ENCODE measurements around the gene ITPRIPL2. TPM values are rescaled to one million over a fixed set of nuclear protein-coding genes. Genes with fewer than 3 reads are reported as not detected.
A peak's percentile ranks its signal among the peaks of the same experiment; 100 is the strongest.

The ITPRIPL2 gene
- total and polyA plus RNA-seq, 2 experiments from 2014 or later = 9.5 to 71.9 TPM

DNA sequence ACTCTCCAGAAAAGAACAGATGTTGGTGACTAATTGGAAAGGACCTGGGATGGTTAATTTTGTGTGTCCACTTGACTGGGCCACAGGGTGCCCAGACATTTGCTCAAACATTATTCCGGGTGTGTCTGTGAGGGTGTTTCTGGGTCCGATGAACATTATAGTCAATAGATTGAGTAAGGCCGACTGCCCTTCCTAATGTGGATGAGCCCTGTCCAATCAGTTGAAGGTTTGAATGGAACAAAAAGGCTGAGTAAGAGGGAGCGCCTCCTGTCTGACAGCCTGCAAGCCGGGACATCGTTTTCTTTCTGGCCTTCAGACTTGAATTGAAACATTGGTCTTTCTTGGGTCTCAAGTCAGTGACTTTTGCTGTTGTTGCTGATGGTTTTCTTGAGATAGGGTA is 22.8 kb upstream of the ITPRIPL2 start:
- no peaks in the 10 kb centered on the region for H3K27me3 ChIP-seq (replicated peaks; ENCODE audit: insufficient read depth)
- no peaks in the 10 kb centered on the region for H4K20me1 ChIP-seq (ENCODE audit: insufficient read depth)
- no peak overlapping the region for H3K4me2 ChIP-seq (ENCODE audit: unreplicated experiment)
- WGBS, 2 experiments (ENCODE audit: low coverage in 1 of 2, low lambda C conversion rate in 2 of 2, missing lambda C conversion rate in 2 of 2) = 99 to 100% methylated on average over 6 of the region's 6 CpGs
- no peak overlapping the region for H3K9ac ChIP-seq
- peaks cover 17% of the 10 kb centered on the region for H3K4me1 ChIP-seq (ENCODE audit: insufficient read depth)
- in situ Hi-C loops (cut with MboI) = loop anchor here (25.0 kb wide), 1 partner anchor 421 kb away; the partner anchor contains the start of genes CCP110 and GDE1
- H3K79me2 ChIP-seq (ENCODE audit: insufficient read depth) = no peaks in the 10 kb centered on the region
- H3K9me3 ChIP-seq (ENCODE audit: low read depth) = no peaks in the 10 kb centered on the region
- H3K36me3 ChIP-seq (ENCODE audit: low read depth) = no peaks in the 10 kb centered on the region
- H3K4me3 ChIP-seq = no peak overlapping the region
- no peaks in the 10 kb centered on the region for H3K9me2 ChIP-seq (ENCODE audit: insufficient read depth)
- no peak for TF ChIP-seq EZH2phosphoT487 (IDR thresholded peaks at IDR 0.05; ENCODE audit: insufficient read depth, low read depth)
- no peak for TF ChIP-seq EZH2 (IDR thresholded peaks at IDR 0.05; ENCODE audit: insufficient read depth, poor library complexity, severe bottlenecking)
- H3K27ac ChIP-seq = no peak overlapping the region
- no peak for DNase-seq
- peaks cover 12% of the 10 kb centered on the region for H3F3A ChIP-seq (ENCODE audit: insufficient read depth)
- no peak overlapping the region for H2AFZ ChIP-seq

DNA sequence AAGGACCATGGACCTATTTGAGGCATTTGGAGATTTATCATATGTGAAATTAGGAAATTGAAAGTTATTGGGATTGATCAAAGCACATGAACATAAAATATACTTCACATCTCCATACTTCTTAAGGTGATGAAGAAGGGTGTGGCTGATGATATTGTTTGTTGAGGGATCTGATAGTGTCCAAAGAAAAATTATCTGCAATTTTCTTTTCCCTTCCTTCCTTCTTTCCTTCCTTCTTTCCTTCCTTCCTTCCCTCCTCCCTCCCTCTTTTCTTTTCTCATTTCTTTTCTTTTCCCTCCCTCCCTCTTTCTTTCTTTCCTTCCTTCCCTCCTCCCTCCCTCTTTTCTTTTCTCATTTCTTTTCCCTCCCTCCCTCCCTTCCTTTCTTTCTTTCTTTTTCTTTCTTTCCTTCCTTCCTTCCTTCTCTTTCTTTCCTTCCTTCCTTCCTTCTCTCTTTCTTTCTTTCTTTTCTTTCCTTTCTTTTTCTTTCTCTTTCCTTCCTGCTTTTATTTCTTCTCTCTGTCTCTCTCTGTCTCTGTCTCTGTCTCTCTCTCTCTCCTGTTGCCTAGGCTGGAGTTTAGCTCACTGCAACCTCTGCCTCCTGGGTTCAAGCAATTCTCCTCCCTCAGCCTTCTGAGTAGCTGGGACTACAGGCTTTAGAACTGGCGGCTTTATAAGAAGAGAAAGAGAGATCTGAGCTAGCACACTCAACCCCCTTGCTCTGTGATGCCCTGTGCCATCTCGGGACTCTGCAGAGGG is 20.9 kb upstream of the ITPRIPL2 start:
- H3F3A ChIP-seq (ENCODE audit: insufficient read depth) = peaks cover 12% of the 10 kb centered on the region
- H3K4me2 ChIP-seq (ENCODE audit: unreplicated experiment) = peak overlapping the region; percentile 65
- peaks cover 14% of the 10 kb centered on the region for H3K4me1 ChIP-seq (ENCODE audit: insufficient read depth)
- H4K20me1 ChIP-seq (ENCODE audit: insufficient read depth) = no peaks in the 10 kb centered on the region
- H3K9me2 ChIP-seq (ENCODE audit: insufficient read depth) = no peaks in the 10 kb centered on the region
- no peak overlapping the region for H3K9ac ChIP-seq
- no peaks in the 10 kb centered on the region for H3K27me3 ChIP-seq (replicated peaks; ENCODE audit: insufficient read depth)
- no peak overlapping the region for H2AFZ ChIP-seq
- H3K36me3 ChIP-seq (ENCODE audit: low read depth) = no peaks in the 10 kb centered on the region
- TF ChIP-seq EZH2 (IDR thresholded peaks at IDR 0.05; ENCODE audit: insufficient read depth, poor library complexity, severe bottlenecking) (no peak), EZH2phosphoT487 (IDR thresholded peaks at IDR 0.05; ENCODE audit: insufficient read depth, low read depth) (no peak)
- no peaks in the 10 kb centered on the region for H3K79me2 ChIP-seq (ENCODE audit: insufficient read depth)
- no peak for DNase-seq
- whole genome bisulfite sequencing, 2 experiments (ENCODE audit: low coverage in 1 of 2, low lambda C conversion rate in 2 of 2, missing lambda C conversion rate in 2 of 2) = 92 to 100% methylated on average over 2 of the region's 2 CpGs
- H3K9me3 ChIP-seq (ENCODE audit: low read depth) = no peaks in the 10 kb centered on the region
- in situ Hi-C loops (cut with MboI) = loop anchor here (25.0 kb wide), 1 partner anchor 419 kb away; the partner anchor contains the start of genes CCP110 and GDE1
- H3K4me3 ChIP-seq = peak overlapping the region; percentile 30; the same call in 1 of the 2 replicates
- H3K27ac ChIP-seq = peak overlapping the region; percentile 65; the same call in 1 of the 2 replicates

DNA sequence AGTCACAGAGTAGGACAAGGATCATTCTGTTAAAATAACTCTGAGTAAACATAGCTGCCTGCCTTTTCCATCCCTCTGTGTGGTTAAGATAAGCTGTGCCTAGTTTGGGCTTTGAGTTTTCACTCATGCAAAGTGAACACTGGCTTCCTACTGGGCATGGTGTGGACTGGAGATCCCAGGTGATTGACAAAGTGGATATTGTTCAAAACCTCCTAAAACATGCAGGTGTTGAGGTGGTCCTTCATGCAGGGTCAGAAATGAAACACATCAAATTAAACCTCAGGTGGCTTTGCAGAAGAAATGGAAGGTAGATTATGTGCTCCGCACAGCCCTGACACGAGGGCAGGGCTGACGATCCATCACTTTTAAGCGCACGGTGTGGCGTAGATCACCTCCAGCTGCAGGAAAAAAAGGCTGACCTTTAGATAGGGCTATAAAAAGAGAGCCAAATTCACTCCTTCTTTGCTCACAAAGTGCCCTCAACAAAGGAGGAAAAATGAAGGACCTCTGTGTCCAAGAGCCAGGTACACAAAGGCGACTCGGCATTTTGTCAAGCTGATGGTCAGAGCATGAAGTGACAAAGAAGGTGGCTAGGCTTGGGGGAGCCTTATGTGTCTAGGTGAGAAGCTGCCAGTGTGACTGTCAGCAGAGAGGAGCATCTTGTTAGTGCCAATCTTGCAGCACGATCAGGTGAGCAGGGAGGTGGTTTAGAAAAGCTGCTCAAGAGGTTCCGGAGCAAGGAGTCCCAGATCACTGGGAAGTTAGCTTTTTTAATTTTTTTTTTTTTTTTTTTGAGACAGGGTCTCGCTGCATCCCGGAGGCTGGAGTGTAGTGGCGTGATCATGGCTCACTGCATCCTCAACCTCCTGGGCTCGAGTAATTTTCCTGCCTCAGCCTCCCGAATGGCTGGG is 19.9 kb upstream of the ITPRIPL2 start:
- Histone ChIP-seq H3K27me3 (replicated peaks; ENCODE audit: insufficient read depth) (no peaks in the 10 kb centered on the region), H3K4me2 (ENCODE audit: unreplicated experiment) (no peak overlapping the region), H3K4me3 (no peak overlapping the region), H3K36me3 (ENCODE audit: low read depth) (no peaks in the 10 kb centered on the region), H3K27ac (no peak overlapping the region), H3K9ac (no peak overlapping the region), H4K20me1 (ENCODE audit: insufficient read depth) (no peaks in the 10 kb centered on the region), H3F3A (ENCODE audit: insufficient read depth) (peaks cover 12% of the 10 kb centered on the region), H3K4me1 (ENCODE audit: insufficient read depth) (peaks cover 14% of the 10 kb centered on the region), H3K9me2 (ENCODE audit: insufficient read depth) (no peaks in the 10 kb centered on the region), H2AFZ (no peak overlapping the region), H3K79me2 (ENCODE audit: insufficient read depth) (no peaks in the 10 kb centered on the region), H3K9me3 (ENCODE audit: low read depth) (no peaks in the 10 kb centered on the region)
- in situ Hi-C loops (cut with MboI) = loop anchor here (25.0 kb wide), 1 partner anchor 418 kb away; the partner anchor contains the start of genes CCP110 and GDE1
- 84% methylated on average over 14 to 15 of the region's 15 CpGs for WGBS, 2 experiments (ENCODE audit: low coverage in 1 of 2, low lambda C conversion rate in 2 of 2, missing lambda C conversion rate in 2 of 2)
- no peak for DNase-seq
- TF ChIP-seq EZH2 (IDR thresholded peaks at IDR 0.05; ENCODE audit: insufficient read depth, poor library complexity, severe bottlenecking) = no peak
- no peak for TF ChIP-seq EZH2phosphoT487 (IDR thresholded peaks at IDR 0.05; ENCODE audit: insufficient read depth, low read depth)
